22Rv1 (cell line): ENCODE measurements around the gene HECTD1.

Experiments used
- CTCF ChIP-seq: fragments of 450-650 bp; IDR thresholded peaks from 2 replicates; pipeline ENCODE4 v1.5.1; 2017; ENCODE audit warnings: mild to moderate bottlenecking
- ZFX ChIP-seq: fragments of 450-650 bp; IDR thresholded peaks from 2 replicates; pipeline ENCODE4 v1.6.1; 2017; ENCODE audit warnings: antibody characterized with exemption, borderline replicate concordance

- TF ChIP-seq CTCF (no peak), ZFX (no peak)
Measured at GRCh38 chr14:31118892-31119291, 88.7 kb downstream of the HECTD1 start.
